ENCODE results near the gene USB1. TPM values are rescaled to one million over a fixed set of nuclear protein-coding genes. Genes with fewer than 3 reads are reported as not detected.

Gene USB1
- total RNA-seq, 1 donor from 2014 or later: 39.9 TPM

GRCh38 chr16:57998992-57999365, 2.2 kb upstream of the USB1 start:
- H3K4me1 ChIP-seq: peaks cover 48% of the 10 kb centered on the region
- H3K4me3 ChIP-seq: peak overlapping the region; percentile 89
- no peaks in the 10 kb centered on the region for H3K27me3 ChIP-seq (ENCODE audit: low read depth)
- no peaks in the 10 kb centered on the region for H3K9me3 ChIP-seq
- DNase-seq (peak; percentile 45), ATAC-seq (no peak)
- intact Hi-C loops (cut with DNase I): no loop called here
- peaks cover 50% of the 10 kb centered on the region for H3K36me3 ChIP-seq
- no peak for TF ChIP-seq CTCF (IDR thresholded peaks at IDR 0.05)
- H3K27ac ChIP-seq: peak overlapping the region; percentile 36

GRCh38 chr16:57999366-57999970, 1.7 kb upstream of the USB1 start:
- Histone ChIP-seq H3K36me3 (peaks cover 50% of the 10 kb centered on the region), H3K9me3 (no peaks in the 10 kb centered on the region), H3K27me3 (ENCODE audit: low read depth) (no peaks in the 10 kb centered on the region), H3K4me1 (peaks cover 44% of the 10 kb centered on the region), H3K27ac (peak overlapping the region; percentile 95), H3K4me3 (peak overlapping the region; percentile 89)
- no peak for TF ChIP-seq CTCF (IDR thresholded peaks at IDR 0.05)
- peak; percentile 44 for DNase-seq
- no peak for ATAC-seq
- intact Hi-C loops (cut with DNase I): no loop called here

DNA sequence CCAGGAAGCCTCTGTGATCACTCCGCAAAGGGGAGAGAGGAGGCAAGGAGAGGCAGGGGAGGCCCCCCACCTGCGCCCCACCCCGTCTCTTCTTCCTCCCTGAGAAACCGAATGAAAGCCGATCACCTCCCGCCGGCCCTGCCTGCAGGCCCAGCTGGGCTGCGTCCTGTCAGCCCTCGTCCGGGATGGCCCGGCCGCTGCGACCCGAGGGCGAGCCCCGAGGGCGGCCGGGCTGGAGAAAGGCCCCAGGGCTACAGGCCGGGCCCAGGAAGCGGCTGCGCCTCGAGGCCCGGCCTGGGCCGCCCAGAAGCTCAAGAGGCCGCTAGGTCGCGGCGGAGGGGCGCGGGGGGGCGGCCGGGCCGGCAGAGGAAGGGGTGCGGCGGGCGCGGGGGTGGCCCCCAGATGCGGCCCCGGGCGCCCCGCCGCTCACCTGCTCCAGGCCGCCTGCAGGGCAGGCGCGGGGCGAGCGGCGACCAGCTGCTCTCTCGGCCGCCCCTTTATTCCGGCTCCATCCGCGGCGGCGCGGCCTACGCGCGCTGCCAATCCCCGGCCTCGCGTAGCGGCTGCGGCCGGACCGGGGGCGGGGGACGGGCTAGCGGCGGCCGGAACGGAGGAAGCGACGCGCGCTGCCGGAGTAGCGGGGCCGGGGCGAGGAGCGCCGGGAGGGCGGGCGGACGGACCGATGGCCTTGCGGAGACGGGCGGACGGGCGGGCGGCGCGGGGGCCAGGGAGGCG, 1.1 kb upstream of the USB1 start, which contains the start of gene ZNF319:
Gene ZNF319 (minus strand): TSS at position 702 of the 735 bp plus-strand sequence. CDS start 2,407 bp downstream, outside the sequence.
- H3K36me3 ChIP-seq: peaks cover 51% of the 10 kb centered on the region
- H3K4me3 ChIP-seq: peak within 1 kb of the TSS; percentile 89
- ATAC-seq: peak; percentile 5 to 15
- no peaks in the 10 kb centered on the region for H3K9me3 ChIP-seq
- TF ChIP-seq CTCF (IDR thresholded peaks at IDR 0.05): no peak
- H3K27ac ChIP-seq: peak within 1 kb of the TSS; percentile 95
- DNase-seq: peak; percentile 52
- intact Hi-C loops (cut with DNase I): no loop called here
- no peaks in the 10 kb centered on the region for H3K27me3 ChIP-seq (ENCODE audit: low read depth)
- H3K4me1 ChIP-seq: peaks cover 37% of the 10 kb centered on the region

GRCh38 chr16:58001781-58002415, 691 bp downstream of the USB1 start:
- intact Hi-C loops (cut with DNase I): no loop called here
- Histone ChIP-seq H3K36me3 (peaks cover 41% of the 10 kb centered on the region), H3K9me3 (no peaks in the 10 kb centered on the region), H3K27ac (peak overlapping the region; percentile 95), H3K4me3 (peak overlapping the region; percentile 89), H3K4me1 (peaks cover 29% of the 10 kb centered on the region), H3K27me3 (ENCODE audit: low read depth) (no peaks in the 10 kb centered on the region)
- DNase-seq: no peak
- no peak for TF ChIP-seq CTCF (IDR thresholded peaks at IDR 0.05)
- no peak for ATAC-seq

- Histone ChIP-seq H3K9me3 (no peaks in the 10 kb centered on the region), H3K4me1 (peaks cover 29% of the 10 kb centered on the region), H3K27me3 (ENCODE audit: low read depth) (no peaks in the 10 kb centered on the region), H3K4me3 (no peak overlapping the region), H3K27ac (no peak overlapping the region), H3K36me3 (peaks cover 36% of the 10 kb centered on the region)
- intact Hi-C loops (cut with DNase I): no loop called here
- TF ChIP-seq CTCF (IDR thresholded peaks at IDR 0.05): no peak
- ATAC-seq: no peak
- DNase-seq: peak; percentile 32
Observed at GRCh38 chr16:58002416-58002800, 1.2 kb downstream of the USB1 start.

Data from lower lobe of right lung (tissue), 2 donors.